T1000 (cell line): Measurements from ENCODE around the gene LATS2.
"Not testable (repeated sequence)": the region's sequence is repeated elsewhere in the genome, so short reads cannot be mapped to it uniquely, and the experiment has no call there.

Experiments used
- DNase-seq: peaks from one replicate; lab custom pipeline; 2025; ENCODE audit warnings: mixed read lengths; lab: John Stamatoyannopoulos, UW

The LATS2 gene

GRCh38 chr13:21075379-21076249, 14.2 kb upstream of the LATS2 start:
- DNase-seq, result no peak

GRCh38 chr13:21075011-21075378, 13.6 kb upstream of the LATS2 start:
- DNase-seq, result no peak

- DNase-seq, result no peak
Measured at GRCh38 chr13:21074546-21074945, 13.2 kb upstream of the LATS2 start.

GRCh38 chr13:21071924-21072323, 10.5 kb upstream of the LATS2 start:
- DNase-seq, result no peak

- DNase-seq, result no peak
Measured at GRCh38 chr13:21071015-21071414, 9.6 kb upstream of the LATS2 start.

- DNase-seq, result peak; percentile 40
Measured at GRCh38 chr13:21069561-21070004, 8.2 kb upstream of the LATS2 start.

GRCh38 chr13:21067848-21068247, 6.5 kb upstream of the LATS2 start:
- DNase-seq, result no peak

- DNase-seq, result no peak
Measured at GRCh38 chr13:21066946-21067345, 5.6 kb upstream of the LATS2 start.

- DNase-seq, result no peak
Measured at GRCh38 chr13:21065686-21066085, 4.3 kb upstream of the LATS2 start.

- no peak for DNase-seq
Measured at GRCh38 chr13:21063031-21063430, 1.6 kb upstream of the LATS2 start.

- DNase-seq, result no peak
Measured at GRCh38 chr13:21060338-21061028, 903 bp downstream of the LATS2 start.

- DNase-seq, result no peak
Measured at GRCh38 chr13:21059641-21060337, 1.6 kb downstream of the LATS2 start.

GRCh38 chr13:21058361-21058760, 3.0 kb downstream of the LATS2 start:
- no peak for DNase-seq

GRCh38 chr13:21055511-21056045, 5.8 kb downstream of the LATS2 start:
- DNase-seq, result no peak

GRCh38 chr13:21055016-21055415, 6.4 kb downstream of the LATS2 start:
- DNase-seq, result no peak

GRCh38 chr13:21054313-21054712, 7.1 kb downstream of the LATS2 start:
- DNase-seq, result no peak

GRCh38 chr13:21053231-21053630, 8.2 kb downstream of the LATS2 start:
- DNase-seq, result no peak

GRCh38 chr13:21051675-21052074, 9.7 kb downstream of the LATS2 start:
- no peak for DNase-seq

- no peak for DNase-seq
Measured at GRCh38 chr13:21050288-21051197, 10.8 kb downstream of the LATS2 start.

GRCh38 chr13:21049731-21050130, 11.7 kb downstream of the LATS2 start:
- DNase-seq, result not testable (repeated sequence)
